Measurements from ENCODE around the gene NCAN. TPM values are rescaled to one million over a fixed set of nuclear protein-coding genes. Genes with fewer than 3 reads are reported as not detected.
"Not testable (repeated sequence)": the region's sequence is repeated elsewhere in the genome, so short reads cannot be mapped to it uniquely, and the experiment has no call there.

NCAN gene
- polyA plus RNA-seq, 1 donor (not counting 4 experiments of a cell fraction or from before 2014, with no cell fraction given): not detected

- no peak for TF ChIP-seq EZH2 (IDR thresholded peaks at IDR 0.05; ENCODE audit: low read length)
- TF ChIP-seq CTCF (optimal IDR thresholded peaks at IDR 0.05 in 1 of 3, IDR thresholded peaks at IDR 0.05 in 1 of 3, conservative IDR thresholded peaks at IDR 0.05 in 1 of 3; ENCODE audit: extremely low read depth in 1 of 3, insufficient read depth in 2 of 3, low read length in 3 of 3): no peak
- no peak overlapping the region for H3K9ac ChIP-seq (ENCODE audit: control insufficient read depth, extremely low read depth, insufficient read depth, low read length)
- dilution Hi-C loops (cut with MboI; ENCODE audit: extremely low pct_ligation_motif_present, low sequenced_read_pairs): no loop called here
- H3K27me3 ChIP-seq (ENCODE audit: control insufficient read depth, extremely low read depth, insufficient read depth, low read length): no peaks in the 10 kb centered on the region
- H2AFZ ChIP-seq (ENCODE audit: control insufficient read depth, low read length): no peak overlapping the region
- no peaks in the 10 kb centered on the region for H3K9me1 ChIP-seq (ENCODE audit: control insufficient read depth, extremely low read depth, insufficient read depth, low read length)
- no peaks in the 10 kb centered on the region for H3K36me3 ChIP-seq (ENCODE audit: control insufficient read depth in 2 of 2, extremely low read depth in 1 of 2, insufficient read depth in 2 of 2, low read length in 2 of 2)
- H3K27ac ChIP-seq (ENCODE audit: control insufficient read depth, insufficient read depth, low read length): no peak overlapping the region
- DNase-seq (ENCODE audit: low read depth, low spot score): no peak
- H3K4me3 ChIP-seq (ENCODE audit: control insufficient read depth in 2 of 3, extremely low read depth in 1 of 3, insufficient read depth in 2 of 3, low read depth in 1 of 3, low read length in 3 of 3): no peak overlapping the region
- H3K4me1 ChIP-seq (ENCODE audit: control insufficient read depth, extremely low read depth, insufficient read depth, low read length): no peaks in the 10 kb centered on the region
- H3K79me2 ChIP-seq (ENCODE audit: control insufficient read depth, insufficient read depth, low read length): no peaks in the 10 kb centered on the region
- H3K4me2 ChIP-seq (ENCODE audit: control insufficient read depth, extremely low read depth, insufficient read depth, low read depth, low read length): no peak overlapping the region
- FAIRE-seq: no peak
- no peaks in the 10 kb centered on the region for H3K9me3 ChIP-seq (ENCODE audit: control insufficient read depth, low read depth, low read length)
- peaks cover 5% of the 10 kb centered on the region for H4K20me1 ChIP-seq (ENCODE audit: control insufficient read depth, extremely low read depth, insufficient read depth, low read length)
Measured at GRCh38 chr19:19170873-19171672, 40.7 kb upstream of the NCAN start.

- H3K4me3 ChIP-seq (ENCODE audit: control insufficient read depth in 2 of 3, extremely low read depth in 1 of 3, insufficient read depth in 2 of 3, low read depth in 1 of 3, low read length in 3 of 3): no peak overlapping the region
- no peaks in the 10 kb centered on the region for H3K9me3 ChIP-seq (ENCODE audit: control insufficient read depth, low read depth, low read length)
- TF ChIP-seq CTCF (optimal IDR thresholded peaks at IDR 0.05 in 1 of 3, IDR thresholded peaks at IDR 0.05 in 1 of 3, conservative IDR thresholded peaks at IDR 0.05 in 1 of 3; ENCODE audit: extremely low read depth in 1 of 3, insufficient read depth in 2 of 3, low read length in 3 of 3) (no peak), EZH2 (IDR thresholded peaks at IDR 0.05; ENCODE audit: low read length) (no peak)
- no peaks in the 10 kb centered on the region for H3K4me1 ChIP-seq (ENCODE audit: control insufficient read depth, extremely low read depth, insufficient read depth, low read length)
- H4K20me1 ChIP-seq (ENCODE audit: control insufficient read depth, extremely low read depth, insufficient read depth, low read length): peaks cover 5% of the 10 kb centered on the region
- no peak overlapping the region for H3K4me2 ChIP-seq (ENCODE audit: control insufficient read depth, extremely low read depth, insufficient read depth, low read depth, low read length)
- no peak overlapping the region for H3K9ac ChIP-seq (ENCODE audit: control insufficient read depth, extremely low read depth, insufficient read depth, low read length)
- dilution Hi-C loops (cut with MboI; ENCODE audit: extremely low pct_ligation_motif_present, low sequenced_read_pairs): no loop called here
- no peak overlapping the region for H3K27ac ChIP-seq (ENCODE audit: control insufficient read depth, insufficient read depth, low read length)
- H2AFZ ChIP-seq (ENCODE audit: control insufficient read depth, low read length): no peak overlapping the region
- H3K79me2 ChIP-seq (ENCODE audit: control insufficient read depth, insufficient read depth, low read length): no peaks in the 10 kb centered on the region
- no peaks in the 10 kb centered on the region for H3K9me1 ChIP-seq (ENCODE audit: control insufficient read depth, extremely low read depth, insufficient read depth, low read length)
- no peaks in the 10 kb centered on the region for H3K36me3 ChIP-seq (ENCODE audit: control insufficient read depth in 2 of 2, extremely low read depth in 1 of 2, insufficient read depth in 2 of 2, low read length in 2 of 2)
- H3K27me3 ChIP-seq (ENCODE audit: control insufficient read depth, extremely low read depth, insufficient read depth, low read length): no peaks in the 10 kb centered on the region
- no peak for DNase-seq (ENCODE audit: low read depth, low spot score)
- FAIRE-seq: no peak
Measured at GRCh38 chr19:19171821-19172532, 39.8 kb upstream of the NCAN start.

- not testable (repeated sequence) for FAIRE-seq; H3K36me3 ChIP-seq (ENCODE audit: control insufficient read depth in 2 of 2, extremely low read depth in 1 of 2, insufficient read depth in 2 of 2, low read length in 2 of 2)
Measured at GRCh38 chr19:19173243-19173642, 38.5 kb upstream of the NCAN start.

More at GRCh38 chr19:19173243-19173642, 38.5 kb upstream of the NCAN start:
- H3K79me2 ChIP-seq (ENCODE audit: control insufficient read depth, insufficient read depth, low read length); H3K27ac ChIP-seq (ENCODE audit: control insufficient read depth, insufficient read depth, low read length); H3K4me3 ChIP-seq (ENCODE audit: control insufficient read depth in 2 of 3, extremely low read depth in 1 of 3, insufficient read depth in 2 of 3, low read depth in 1 of 3, low read length in 3 of 3); dilution Hi-C loops (cut with MboI; ENCODE audit: extremely low pct_ligation_motif_present, low sequenced_read_pairs); H3K27me3 ChIP-seq (ENCODE audit: control insufficient read depth, extremely low read depth, insufficient read depth, low read length); H3K4me2 ChIP-seq (ENCODE audit: control insufficient read depth, extremely low read depth, insufficient read depth, low read depth, low read length); DNase-seq (ENCODE audit: low read depth, low spot score); H3K9ac ChIP-seq (ENCODE audit: control insufficient read depth, extremely low read depth, insufficient read depth, low read length); H3K9me1 ChIP-seq (ENCODE audit: control insufficient read depth, extremely low read depth, insufficient read depth, low read length); H3K4me1 ChIP-seq (ENCODE audit: control insufficient read depth, extremely low read depth, insufficient read depth, low read length); H4K20me1 ChIP-seq (ENCODE audit: control insufficient read depth, extremely low read depth, insufficient read depth, low read length); H3K9me3 ChIP-seq (ENCODE audit: control insufficient read depth, low read depth, low read length); H2AFZ ChIP-seq (ENCODE audit: control insufficient read depth, low read length): not testable (repeated sequence)

All from keratinocyte (primary cell).